Peyer's patch (tissue), 4 donors: ENCODE data around the gene NFYC. TPM values are rescaled to one million over a fixed set of nuclear protein-coding genes. Genes with fewer than 3 reads are reported as not detected.

Experiments
- DNase-seq, 3 donors: peaks; one replicate each; pipeline ENCODE4 v3.0.0-alpha.2; 2017 to 2019
- H3K27ac ChIP-seq, 4 donors: fragments of 200-600 bp; sonication (generic); one replicate each; pipeline ENCODE4 v1.5.1; 2016 to 2019
- H3K27me3 ChIP-seq, 2 donors: fragments of 200-600 bp; sonication (generic); one replicate each; pipeline ENCODE4 v1.5.1; 2019
- H3K36me3 ChIP-seq, 3 donors: fragments of 200-600 bp; sonication (generic); one replicate each; pipeline ENCODE4 v1.5.1; 2016 to 2019
- H3K4me1 ChIP-seq, 4 donors: fragments of 200-600 bp; sonication (generic); one replicate each; pipeline ENCODE4 v1.5.1; 2016 to 2019
- H3K4me3 ChIP-seq, 4 donors: fragments of 200-600 bp; sonication (generic); 1 replicate in 3 of 4; 2 replicates in 1 of 4; pipeline ENCODE4 v1.5.1; 2016 to 2019; ENCODE audit warnings: mild to moderate bottlenecking in 1 of 4
- H3K9me3 ChIP-seq, 4 donors: fragments of 200-600 bp; sonication (generic); one replicate each; pipeline ENCODE4 v1.5.1; 2016 to 2019; ENCODE audit warnings: mild to moderate bottlenecking in 1 of 4
- POLR2A ChIP-seq, 2 donors: fragments of 450-650 bp; IDR thresholded peaks; one replicate each; pipeline ENCODE4 v1.5.1; 2017; ENCODE audit warnings: antibody characterized with exemption in 2 of 2, mild to moderate bottlenecking in 2 of 2, moderate library complexity in 2 of 2
- total RNA-seq, 4 donors: library from RNA; depleted of rRNA; stranded (reverse); fragments of >200 nt; gene quantifications; one replicate each; pipeline ENCODE4 v1.1.0, GENCODE V29; 2016
- TF ChIP-seq, protein P1 (sequence below), 6 experiments: fragments of 450-650 bp in 4 of 6; fragments of 200-600 bp in 2 of 6; sonication (generic) in 1 of 6; IDR thresholded peaks; one replicate each; pipeline ENCODE4 v1.5.1; 2017 to 2019; ENCODE audit warnings: antibody characterized with exemption in 6 of 6, mild to moderate bottlenecking in 3 of 6, moderate library complexity in 1 of 6

The NFYC gene
- total RNA-seq, 4 donors from 2014 or later: 53.1 to 122 (median 65.0) TPM

DNA sequence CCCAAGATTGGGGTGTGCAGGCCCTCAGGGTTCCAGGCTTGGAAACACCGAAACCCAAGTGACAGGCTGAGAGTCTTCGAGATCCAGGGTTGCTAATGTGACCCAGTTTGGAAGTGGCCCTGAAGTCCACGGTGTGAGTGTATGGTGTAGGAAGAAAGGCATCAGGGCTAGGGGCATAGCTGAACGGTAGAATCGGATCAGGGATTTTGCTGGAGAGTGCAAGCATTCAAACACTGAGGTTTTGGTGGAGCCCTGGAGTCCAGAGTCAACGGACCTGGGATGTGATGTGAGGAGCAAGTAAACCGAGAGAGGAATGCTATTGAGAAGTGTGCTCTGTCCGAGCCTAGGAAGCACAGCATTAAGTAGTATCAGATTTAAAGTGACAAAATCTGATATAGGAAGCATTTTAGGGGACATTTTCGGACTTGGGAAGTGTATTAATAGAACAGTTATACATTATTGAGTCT lies 958 bp downstream of the NFYC start:
- peaks cover 0 to 29% (median 10%) of the 10 kb centered on the region in 4 donors for H3K4me1 ChIP-seq
- DNase-seq: no peak

DNA sequence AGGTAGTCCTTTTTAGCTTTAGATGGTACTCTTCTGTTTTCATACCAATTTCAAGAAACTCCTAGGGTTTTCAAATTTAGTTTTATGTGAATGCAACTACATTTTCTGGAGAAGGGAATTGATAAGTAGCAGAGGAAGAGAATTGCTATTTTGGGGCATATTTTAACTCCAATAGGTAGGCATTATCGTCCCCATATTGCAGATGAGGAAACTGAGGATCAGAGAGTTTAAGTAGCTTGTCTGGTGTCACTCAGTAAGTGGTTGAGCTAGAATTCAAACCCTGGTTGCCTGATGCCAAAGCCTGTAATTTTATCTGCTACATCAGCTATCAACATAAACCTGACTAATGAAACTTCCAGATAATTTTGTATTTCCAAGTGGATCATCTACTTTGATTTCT lies 1.9 kb downstream of the NFYC start:
- TF ChIP-seq POLR2A (IDR thresholded peaks at IDR 0.05): no peak
- TF ChIP-seq, protein P1, sequence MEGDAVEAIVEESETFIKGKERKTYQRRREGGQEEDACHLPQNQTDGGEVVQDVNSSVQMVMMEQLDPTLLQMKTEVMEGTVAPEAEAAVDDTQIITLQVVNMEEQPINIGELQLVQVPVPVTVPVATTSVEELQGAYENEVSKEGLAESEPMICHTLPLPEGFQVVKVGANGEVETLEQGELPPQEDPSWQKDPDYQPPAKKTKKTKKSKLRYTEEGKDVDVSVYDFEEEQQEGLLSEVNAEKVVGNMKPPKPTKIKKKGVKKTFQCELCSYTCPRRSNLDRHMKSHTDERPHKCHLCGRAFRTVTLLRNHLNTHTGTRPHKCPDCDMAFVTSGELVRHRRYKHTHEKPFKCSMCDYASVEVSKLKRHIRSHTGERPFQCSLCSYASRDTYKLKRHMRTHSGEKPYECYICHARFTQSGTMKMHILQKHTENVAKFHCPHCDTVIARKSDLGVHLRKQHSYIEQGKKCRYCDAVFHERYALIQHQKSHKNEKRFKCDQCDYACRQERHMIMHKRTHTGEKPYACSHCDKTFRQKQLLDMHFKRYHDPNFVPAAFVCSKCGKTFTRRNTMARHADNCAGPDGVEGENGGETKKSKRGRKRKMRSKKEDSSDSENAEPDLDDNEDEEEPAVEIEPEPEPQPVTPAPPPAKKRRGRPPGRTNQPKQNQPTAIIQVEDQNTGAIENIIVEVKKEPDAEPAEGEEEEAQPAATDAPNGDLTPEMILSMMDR (IDR thresholded peaks at IDR 0.05): no peak
- H3K36me3 ChIP-seq: no peaks in the 10 kb centered on the region
- H3K27ac ChIP-seq: no peak overlapping the region
- H3K9me3 ChIP-seq: no peaks in the 10 kb centered on the region
- no peak for DNase-seq
- H3K4me1 ChIP-seq: peaks cover 0 to 29% (median 10%) of the 10 kb centered on the region in 4 donors
- no peak overlapping the region for H3K4me3 ChIP-seq
- no peaks in the 10 kb centered on the region for H3K27me3 ChIP-seq

More for the DNA sequence above, 958 bp downstream of the NFYC start:
- Histone ChIP-seq H3K9me3 (no peaks in the 10 kb centered on the region), H3K27ac (peak overlapping the region; percentile 97 to 100 (median 99)), H3K36me3 (no peaks in the 10 kb centered on the region), H3K27me3 (no peaks in the 10 kb centered on the region), H3K4me3 (peak overlapping the region; percentile 73 to 100 (median 86))
- TF ChIP-seq POLR2A (IDR thresholded peaks at IDR 0.05): no peak
- TF ChIP-seq, protein P1 (IDR thresholded peaks at IDR 0.05): no peak

GRCh38 chr1:40694353-40694874 lies 2.9 kb downstream of the NFYC start:
- Histone ChIP-seq H3K9me3 (no peaks in the 10 kb centered on the region), H3K4me1 (peaks cover 0 to 29% (median 10%) of the 10 kb centered on the region in 4 donors), H3K27me3 (no peaks in the 10 kb centered on the region), H3K27ac (no peak overlapping the region), H3K36me3 (no peaks in the 10 kb centered on the region), H3K4me3 (no peak overlapping the region)
- TF ChIP-seq, protein P1 (IDR thresholded peaks at IDR 0.05): no peak
- TF ChIP-seq POLR2A (IDR thresholded peaks at IDR 0.05): no peak
- DNase-seq: no peak

DNA sequence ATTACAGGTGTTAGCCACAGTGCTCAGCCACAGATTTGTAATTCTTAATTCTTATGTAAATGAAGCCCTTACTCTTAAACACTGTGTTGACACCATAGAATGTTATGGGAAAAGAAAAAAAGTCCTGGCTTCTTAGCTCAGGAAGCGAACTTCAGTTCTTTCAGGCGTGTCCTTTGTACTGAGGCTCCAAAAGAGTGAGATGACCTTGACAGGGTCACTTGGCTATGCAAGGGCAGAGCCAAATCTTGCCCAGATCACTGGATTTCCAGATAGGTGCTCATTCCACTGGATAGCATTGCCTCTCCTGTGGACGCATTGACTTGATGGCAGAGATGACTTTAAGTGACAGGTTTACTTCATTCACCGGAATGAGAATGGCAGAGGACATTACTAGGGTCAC lies 4.8 kb downstream of the NFYC start:
- Histone ChIP-seq H3K4me1 (peaks cover 0 to 29% (median 10%) of the 10 kb centered on the region in 4 donors), H3K4me3 (no peak overlapping the region), H3K9me3 (no peaks in the 10 kb centered on the region), H3K36me3 (no peaks in the 10 kb centered on the region), H3K27ac (no peak overlapping the region), H3K27me3 (no peaks in the 10 kb centered on the region)
- no peak for DNase-seq
- no peak for TF ChIP-seq POLR2A (IDR thresholded peaks at IDR 0.05)
- TF ChIP-seq, protein P1 (IDR thresholded peaks at IDR 0.05): no peak

DNA sequence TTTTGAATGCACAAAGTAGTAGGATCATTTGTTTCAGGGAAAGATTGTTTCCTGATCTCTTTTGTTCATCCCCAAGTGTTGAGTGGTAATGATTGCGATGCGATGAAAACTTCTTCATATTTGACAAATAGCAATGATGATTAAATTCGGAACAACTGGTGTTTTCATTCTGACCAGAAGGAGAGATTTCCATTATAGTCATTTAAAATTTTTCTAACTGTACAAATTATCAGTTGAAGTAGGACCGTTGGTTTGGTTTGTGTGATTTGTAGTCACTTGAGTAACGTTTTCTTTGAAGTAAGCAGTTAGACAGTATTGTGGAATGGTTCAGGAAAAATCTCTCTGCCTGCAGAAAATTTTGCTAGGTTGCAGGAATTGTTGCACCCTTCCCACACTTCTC lies 5.9 kb downstream of the NFYC start:
- Histone ChIP-seq H3K27ac (no peak overlapping the region), H3K4me1 (peaks cover 0 to 28% (median 10%) of the 10 kb centered on the region in 4 donors), H3K27me3 (no peaks in the 10 kb centered on the region), H3K36me3 (no peaks in the 10 kb centered on the region), H3K9me3 (no peaks in the 10 kb centered on the region), H3K4me3 (no peak overlapping the region)
- no peak for TF ChIP-seq POLR2A (IDR thresholded peaks at IDR 0.05)
- TF ChIP-seq, protein P1 (IDR thresholded peaks at IDR 0.05): no peak
- DNase-seq: no peak
